Stimulated activated effector memory CD8-positive, alpha-beta T cell treated with anti-CD3 and anti-CD28 coated beads, Interleukin-12 subunit alpha, Interleukin-12 subunit beta, amount 100 ng/mL, for 72 hours (primary cell): ENCODE data around the gene NAV1.

Source experiments
- ATAC-seq: fragments of 150-1000 bp; cut with Tn5 transposase; 2 replicates; pipeline ENCODE4 v1.10.0; 2021
- DNase-seq, 2 donors: peaks; one replicate each; pipeline ENCODE4 v3.0.0; 2021 to 2022; ENCODE audit warnings: low spot score in 2 of 2
- H3K27ac Mint-ChIP-seq: one replicate; pipeline ENCODE4 v1.8.0; 2022; ENCODE audit warnings: mild to moderate bottlenecking, mixed read lengths
- H3K36me3 Mint-ChIP-seq: one replicate; pipeline ENCODE4 v1.8.0; 2022; ENCODE audit warnings: mild to moderate bottlenecking, mixed read lengths
- H3K4me1 Mint-ChIP-seq: one replicate; pipeline ENCODE4 v1.8.0; 2022; ENCODE audit warnings: mixed read lengths
- H3K4me3 Mint-ChIP-seq: one replicate; pipeline ENCODE4 v1.8.0; 2022; ENCODE audit warnings: mild to moderate bottlenecking, mixed read lengths
- H3K9me3 Mint-ChIP-seq: one replicate; pipeline ENCODE4 v1.8.0; 2022; ENCODE audit warnings: mixed read lengths

The NAV1 gene

GRCh38 chr1:201531551-201532425, 7.1 kb upstream of the NAV1 start:
- DNase-seq, result no peak
- Mint-ChIP-seq H3K36me3 (no peaks in the 10 kb centered on the region), H3K4me3 (no peak overlapping the region), H3K4me1 (peaks cover 5% of the 10 kb centered on the region), H3K9me3 (no peaks in the 10 kb centered on the region), H3K27ac (no peak overlapping the region)
- ATAC-seq, result no peak

GRCh38 chr1:201533836-201534235, 5.1 kb upstream of the NAV1 start:
- no peak for ATAC-seq
- no peak for DNase-seq
- Mint-ChIP-seq H3K36me3 (no peaks in the 10 kb centered on the region), H3K4me3 (no peak overlapping the region), H3K9me3 (no peaks in the 10 kb centered on the region), H3K27ac (no peak overlapping the region), H3K4me1 (peaks cover 14% of the 10 kb centered on the region)

DNA sequence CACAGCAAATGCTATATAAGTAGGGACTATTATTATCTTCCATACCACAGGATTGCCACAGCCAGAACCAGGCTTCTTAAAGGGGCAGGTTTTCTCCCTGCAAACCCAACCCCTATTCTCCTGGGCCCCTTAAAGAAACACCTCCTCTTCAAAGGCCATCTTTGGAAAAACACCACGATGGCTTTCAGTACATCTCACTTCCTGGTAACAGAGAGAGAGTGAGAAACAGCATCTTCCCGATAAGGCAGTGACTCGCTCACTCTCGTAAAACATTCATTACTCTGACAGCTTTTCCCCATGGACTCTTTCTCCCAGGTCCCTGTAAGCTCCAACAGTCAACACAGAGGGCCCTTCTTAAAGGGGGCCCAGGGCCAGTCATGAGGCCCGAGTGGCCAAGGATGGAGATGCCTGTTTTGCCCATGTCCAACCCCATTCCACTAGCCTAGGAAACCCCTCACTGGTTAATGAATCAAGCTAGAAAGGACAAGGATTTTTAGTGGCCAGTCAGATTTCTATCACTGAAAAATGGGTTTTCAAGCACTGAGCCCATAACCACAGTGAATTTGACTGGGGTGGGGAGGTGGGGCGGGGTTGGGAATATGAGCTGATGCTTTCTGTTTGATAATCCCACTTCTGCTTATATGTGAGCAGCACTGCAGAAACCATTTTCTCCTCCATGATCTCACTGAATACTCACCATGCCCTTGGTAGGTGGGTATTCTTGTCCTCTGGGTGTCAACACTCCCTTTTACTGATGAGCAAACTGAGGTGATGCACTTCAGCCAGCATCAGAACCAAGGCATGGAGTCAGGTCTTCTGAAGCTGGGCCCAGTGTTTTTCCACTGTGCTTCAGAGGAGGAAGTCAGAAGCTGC, 3.6 kb upstream of the NAV1 start:
- peak overlapping the region; percentile 23 for H3K27ac Mint-ChIP-seq
- no peak overlapping the region for H3K4me3 Mint-ChIP-seq
- H3K4me1 Mint-ChIP-seq, result peaks cover 21% of the 10 kb centered on the region
- DNase-seq, result no peak
- H3K9me3 Mint-ChIP-seq, result no peaks in the 10 kb centered on the region
- ATAC-seq, result no peak
- no peaks in the 10 kb centered on the region for H3K36me3 Mint-ChIP-seq

DNA sequence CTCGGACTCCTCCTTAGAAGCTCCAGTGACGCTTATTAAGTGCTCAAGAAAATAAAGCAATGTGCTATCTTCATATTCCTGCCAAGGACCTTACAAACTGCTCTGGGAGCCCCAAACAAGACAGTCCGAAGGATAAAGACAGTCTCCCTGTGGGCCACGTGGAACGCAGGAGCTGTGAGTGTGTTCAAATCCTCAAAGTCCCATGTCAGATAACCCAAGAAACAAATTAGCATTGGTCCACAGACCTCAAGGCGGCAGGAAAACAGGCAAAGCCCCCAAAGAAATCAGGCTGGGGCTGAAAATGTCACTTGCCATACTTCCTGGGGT, 3.0 kb upstream of the NAV1 start:
- DNase-seq, result no peak
- H3K9me3 Mint-ChIP-seq, result no peaks in the 10 kb centered on the region
- no peak overlapping the region for H3K27ac Mint-ChIP-seq
- H3K4me3 Mint-ChIP-seq, result no peak overlapping the region
- ATAC-seq, result no peak
- H3K36me3 Mint-ChIP-seq, result no peaks in the 10 kb centered on the region
- peaks cover 21% of the 10 kb centered on the region for H3K4me1 Mint-ChIP-seq

GRCh38 chr1:201536558-201536957, 2.4 kb upstream of the NAV1 start:
- H3K36me3 Mint-ChIP-seq, result no peaks in the 10 kb centered on the region
- DNase-seq, result no peak
- ATAC-seq, result no peak
- H3K4me1 Mint-ChIP-seq, result peaks cover 21% of the 10 kb centered on the region
- H3K4me3 Mint-ChIP-seq, result no peak overlapping the region
- H3K9me3 Mint-ChIP-seq, result no peaks in the 10 kb centered on the region
- H3K27ac Mint-ChIP-seq, result no peak overlapping the region

- H3K4me3 Mint-ChIP-seq, result no peak overlapping the region
- H3K36me3 Mint-ChIP-seq, result no peaks in the 10 kb centered on the region
- DNase-seq (no peak), ATAC-seq (no peak)
- H3K27ac Mint-ChIP-seq, result no peak overlapping the region
- no peaks in the 10 kb centered on the region for H3K9me3 Mint-ChIP-seq
- peaks cover 21% of the 10 kb centered on the region for H3K4me1 Mint-ChIP-seq
These were observed 1.9 kb upstream of the NAV1 start for GRCh38 chr1:201537028-201537427.

DNA sequence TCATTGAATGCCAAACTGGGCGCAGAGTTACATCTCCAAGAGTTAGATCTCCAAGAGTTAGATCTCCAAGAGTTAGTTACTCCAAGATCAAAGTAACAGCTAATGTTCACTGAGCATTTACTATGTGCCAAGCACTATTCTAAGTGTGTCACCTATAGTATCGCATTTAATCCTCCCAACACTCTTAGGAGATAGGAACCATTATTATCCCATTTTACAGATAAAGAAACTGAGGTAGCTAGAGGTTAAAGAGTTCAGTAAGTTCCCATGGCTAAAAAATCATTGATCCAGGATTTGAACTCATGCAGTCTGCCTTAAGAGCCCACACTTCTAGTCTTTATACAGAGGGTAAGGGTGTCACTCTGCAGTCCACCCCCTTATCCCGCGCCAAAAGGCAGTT, 1.5 kb upstream of the NAV1 start:
- no peaks in the 10 kb centered on the region for H3K9me3 Mint-ChIP-seq
- ATAC-seq (no peak), DNase-seq (no peak)
- no peak overlapping the region for H3K27ac Mint-ChIP-seq
- H3K4me3 Mint-ChIP-seq, result no peak overlapping the region
- H3K36me3 Mint-ChIP-seq, result no peaks in the 10 kb centered on the region
- H3K4me1 Mint-ChIP-seq, result peaks cover 21% of the 10 kb centered on the region

GRCh38 chr1:201537891-201538611, 876 bp upstream of the NAV1 start:
- DNase-seq (no peak), ATAC-seq (peak; percentile 14)
- peaks cover 21% of the 10 kb centered on the region for H3K4me1 Mint-ChIP-seq
- H3K27ac Mint-ChIP-seq, result no peak overlapping the region
- H3K9me3 Mint-ChIP-seq, result peaks cover 3% of the 10 kb centered on the region
- no peaks in the 10 kb centered on the region for H3K36me3 Mint-ChIP-seq
- peak overlapping the region; percentile 70 for H3K4me3 Mint-ChIP-seq

GRCh38 chr1:201539561-201540431, 869 bp downstream of the NAV1 start:
- Mint-ChIP-seq H3K9me3 (peaks cover 3% of the 10 kb centered on the region), H3K4me1 (peaks cover 21% of the 10 kb centered on the region), H3K27ac (no peak overlapping the region), H3K36me3 (no peaks in the 10 kb centered on the region), H3K4me3 (peak overlapping the region; percentile 70)
- no peak for ATAC-seq
- no peak for DNase-seq

DNA sequence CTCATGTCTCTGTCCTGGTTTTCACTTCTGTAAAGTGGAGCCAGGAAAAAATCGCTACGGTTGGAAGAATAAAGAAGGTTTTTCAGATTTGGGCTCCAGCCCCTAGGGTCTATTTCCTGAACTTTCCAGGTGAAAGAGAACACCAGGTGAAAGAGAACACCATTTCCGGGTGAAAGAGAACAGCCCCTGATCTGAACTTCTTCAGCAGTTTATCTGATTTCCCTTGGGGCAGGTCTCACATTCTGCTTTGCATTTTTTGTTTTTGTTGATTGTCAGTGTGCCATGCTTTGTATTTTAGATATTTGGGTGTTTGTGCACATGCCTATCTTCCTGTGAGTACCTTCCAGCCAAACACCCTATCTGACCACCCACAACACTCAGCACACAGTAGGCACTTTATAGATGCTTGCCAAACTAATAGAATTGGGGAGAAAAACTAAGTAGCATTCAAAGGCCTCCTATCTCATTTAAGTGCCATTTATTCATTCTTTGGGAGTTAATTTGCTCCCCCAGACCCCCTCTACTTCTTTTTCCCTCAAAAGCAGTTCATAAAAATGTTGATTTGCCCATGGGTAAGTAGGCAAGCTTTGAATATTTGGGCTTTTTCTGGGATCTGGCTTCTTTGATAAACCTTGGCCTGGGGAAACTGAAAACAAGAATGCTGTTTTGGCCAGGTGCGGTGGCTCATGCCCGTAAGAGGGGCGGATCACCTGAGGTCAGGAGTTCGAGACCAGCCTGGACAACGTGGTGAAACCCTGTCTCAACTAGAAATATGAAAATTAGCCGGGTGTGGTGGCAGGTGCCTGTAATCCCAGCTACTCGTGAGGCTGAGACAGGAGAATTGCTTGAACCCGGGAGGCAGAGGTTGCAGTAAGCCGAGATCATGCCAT, 2.2 kb downstream of the NAV1 start:
- H3K4me1 Mint-ChIP-seq, result peaks cover 17% of the 10 kb centered on the region
- no peak overlapping the region for H3K4me3 Mint-ChIP-seq
- DNase-seq (no peak), ATAC-seq (no peak)
- no peak overlapping the region for H3K27ac Mint-ChIP-seq
- no peaks in the 10 kb centered on the region for H3K36me3 Mint-ChIP-seq
- H3K9me3 Mint-ChIP-seq, result peaks cover 3% of the 10 kb centered on the region

GRCh38 chr1:201542309-201543035, 3.5 kb downstream of the NAV1 start:
- no peak for ATAC-seq

DNA sequence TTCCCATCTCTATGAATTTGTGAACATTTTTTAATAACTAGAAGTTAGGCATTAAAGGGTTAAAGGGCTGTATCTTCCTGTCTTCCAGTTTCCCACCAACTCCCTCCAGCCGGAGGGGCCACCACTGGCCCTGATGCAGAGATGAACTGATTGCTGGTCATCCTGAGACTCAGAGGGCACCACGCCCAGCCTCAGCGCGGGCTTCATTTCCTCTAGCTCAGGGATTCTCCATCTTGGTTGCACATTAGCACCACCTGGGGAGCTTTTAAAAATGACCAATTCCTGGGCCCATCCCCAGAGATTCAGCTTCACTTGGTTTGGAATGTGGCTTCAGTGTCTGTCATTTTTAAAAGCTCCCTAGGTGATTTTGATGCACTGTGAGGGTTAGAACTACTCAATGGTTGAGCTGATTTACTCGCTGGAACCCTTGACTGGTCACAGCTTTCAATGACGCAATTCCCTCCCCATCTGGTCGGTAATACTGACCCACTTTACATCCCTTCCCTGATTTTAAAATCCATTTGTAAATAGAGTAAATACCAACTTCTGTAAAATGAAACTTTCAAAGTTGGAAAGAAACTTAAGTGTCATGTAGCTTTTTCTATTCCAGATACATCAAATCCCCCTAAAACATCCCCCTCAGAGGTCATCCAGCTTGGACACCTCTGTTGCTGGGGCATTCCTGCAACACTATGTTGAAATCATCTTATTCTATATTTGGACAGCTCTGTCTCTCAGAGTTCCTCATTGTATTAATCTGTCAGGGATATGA, 5.1 kb downstream of the NAV1 start:
- DNase-seq (no peak), ATAC-seq (no peak)
- peaks cover 7% of the 10 kb centered on the region for H3K4me1 Mint-ChIP-seq
- no peak overlapping the region for H3K4me3 Mint-ChIP-seq
- no peak overlapping the region for H3K27ac Mint-ChIP-seq
- H3K9me3 Mint-ChIP-seq, result peaks cover 3% of the 10 kb centered on the region
- H3K36me3 Mint-ChIP-seq, result no peaks in the 10 kb centered on the region

More at GRCh38 chr1:201542309-201543035, 3.5 kb downstream of the NAV1 start:
- H3K4me3 Mint-ChIP-seq, result no peak overlapping the region
- no peak overlapping the region for H3K27ac Mint-ChIP-seq
- H3K36me3 Mint-ChIP-seq, result no peaks in the 10 kb centered on the region
- H3K9me3 Mint-ChIP-seq, result peaks cover 3% of the 10 kb centered on the region
- H3K4me1 Mint-ChIP-seq, result peaks cover 17% of the 10 kb centered on the region
- no peak for DNase-seq

DNA sequence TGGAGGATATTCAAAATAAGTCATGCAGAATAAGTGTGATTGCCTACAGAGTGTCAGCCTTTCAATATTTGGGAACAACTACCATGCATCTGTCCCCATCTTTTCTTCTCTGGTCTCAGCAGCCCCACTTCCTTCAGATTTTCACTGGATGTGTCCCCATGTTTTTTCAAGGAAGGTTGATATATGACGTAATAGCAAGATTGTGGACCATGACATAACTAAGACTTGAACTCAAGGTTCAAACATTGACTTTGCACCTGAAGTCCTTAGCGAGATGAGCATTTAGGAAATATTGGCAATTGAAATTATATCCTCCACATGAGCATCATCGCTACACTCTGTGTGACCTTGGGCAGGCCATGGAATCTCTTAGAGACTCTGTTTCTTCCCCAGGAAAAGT, 5.8 kb downstream of the NAV1 start:
- peaks cover 4% of the 10 kb centered on the region for H3K4me1 Mint-ChIP-seq
- H3K36me3 Mint-ChIP-seq, result no peaks in the 10 kb centered on the region
- DNase-seq, result no peak
- ATAC-seq, result no peak
- no peak overlapping the region for H3K27ac Mint-ChIP-seq
- H3K9me3 Mint-ChIP-seq, result peaks cover 3% of the 10 kb centered on the region
- H3K4me3 Mint-ChIP-seq, result no peak overlapping the region
